GM23338 (cell line): Measurements from ENCODE around the gene LRP1B. TPM values are rescaled to one million over a fixed set of nuclear protein-coding genes. Genes with fewer than 3 reads are reported as not detected.
A peak's percentile ranks its signal among the peaks of the same experiment; 100 is the strongest.

Source experiments
- ATAC-seq: fragments of 200-7000 bp; cut with Tn5 transposase; 3 replicates; pipeline ENCODE4 v1.9.1; 2020
- DNase-seq: peaks from one replicate; pipeline ENCODE4 v3.0.0-alpha.2; 2015; ENCODE audit warnings: low spot score
- H2AFZ ChIP-seq: fragments of 200-600 bp; sonication (generic); 2 replicates; pipeline ENCODE4 v1.8.0; 2016; ENCODE audit warnings: antibody characterized with exemption, mild to moderate bottlenecking, moderate library complexity
- H3F3A ChIP-seq: fragments of 200-600 bp; sonication (generic); replicated peaks from 2 replicates; pipeline ENCODE4 v1.8.0; 2017; ENCODE audit warnings: antibody characterized with exemption, mixed run types, low read depth
- H3K27ac ChIP-seq: fragments of 200-600 bp; sonication (generic); 2 replicates; pipeline ENCODE4 v1.6.1; 2016; ENCODE audit warnings: low read depth
- H3K27me3 ChIP-seq: fragments of 200-600 bp; sonication (generic); 2 replicates; pipeline ENCODE4 v1.8.0; 2016; ENCODE audit warnings: mild to moderate bottlenecking, mixed run types, moderate library complexity; ENCODE audit not compliant: insufficient read depth
- H3K36me3 ChIP-seq: fragments of 200-600 bp; sonication (generic); 2 replicates; pipeline ENCODE4 v1.8.0; 2016; ENCODE audit warnings: mild to moderate bottlenecking; ENCODE audit not compliant: insufficient read depth
- H3K4me1 ChIP-seq: fragments of 200-600 bp; sonication (generic); 2 replicates; pipeline ENCODE4 v1.8.0; 2016; ENCODE audit warnings: mild to moderate bottlenecking, moderate library complexity; ENCODE audit not compliant: insufficient read depth
- H3K4me2 ChIP-seq: fragments of 200-600 bp; sonication (generic); 2 replicates; pipeline ENCODE4 v1.7.1; 2017; ENCODE audit warnings: mixed run types
- H3K4me3 ChIP-seq: fragments of 200-600 bp; sonication (generic); 2 replicates; pipeline ENCODE4 v1.6.1; 2016; ENCODE audit warnings: mixed run types
- H3K79me2 ChIP-seq: fragments of 200-600 bp; sonication (generic); replicated peaks from 2 replicates; pipeline ENCODE4 v1.8.0; 2017; ENCODE audit warnings: mild to moderate bottlenecking; ENCODE audit not compliant: insufficient read depth
- H3K9me2 ChIP-seq: fragments of 200-600 bp; sonication (generic); 2 replicates; pipeline ENCODE4 v1.8.0; 2017; ENCODE audit not compliant: insufficient read depth
- H4K20me1 ChIP-seq: fragments of 200-600 bp; sonication (generic); replicated peaks from 2 replicates; pipeline ENCODE4 v1.8.0; 2017; ENCODE audit warnings: mild to moderate bottlenecking; ENCODE audit not compliant: insufficient read depth
- H3K27ac Mint-ChIP-seq: 2 replicates; pipeline ENCODE4 v1.8.0; 2020; ENCODE audit warnings: inconsistent platforms, mild to moderate bottlenecking, moderate library complexity, mixed read lengths
- H3K27me3 Mint-ChIP-seq: 3 replicates; pipeline ENCODE4 v1.8.0; 2022; ENCODE audit warnings: low read depth, mild to moderate bottlenecking, moderate library complexity, mixed read lengths, inconsistent platforms; ENCODE audit not compliant: insufficient read depth, poor library complexity
- H3K36me3 Mint-ChIP-seq: 3 replicates; pipeline ENCODE4 v1.8.0; 2021; ENCODE audit warnings: low read depth, mild to moderate bottlenecking, inconsistent platforms, moderate library complexity, mixed read lengths
- H3K4me1 Mint-ChIP-seq: 3 replicates; pipeline ENCODE4 v1.8.0; 2020; ENCODE audit warnings: mild to moderate bottlenecking, inconsistent platforms, mixed read lengths
- H3K4me3 Mint-ChIP-seq: 3 replicates; pipeline ENCODE4 v1.8.0; 2021; ENCODE audit warnings: moderate library complexity, mild to moderate bottlenecking, inconsistent platforms, mixed read lengths
- H3K9me3 Mint-ChIP-seq: 3 replicates; pipeline ENCODE4 v1.8.0; 2020; ENCODE audit warnings: moderate library complexity, mild to moderate bottlenecking, inconsistent platforms, mixed read lengths
- CREB1 ChIP-seq: fragments of 250-450 bp; sonication (Bioruptor Pico); IDR thresholded peaks from 2 replicates; pipeline ENCODE4 v1.5.0; 2020; ENCODE audit warnings: low read depth, mild to moderate bottlenecking, moderate library complexity
- EZH2 ChIP-seq: fragments of 200-600 bp; sonication (generic); IDR thresholded peaks from one replicate; pipeline ENCODE4 v1.8.0; 2017; ENCODE audit warnings: antibody characterized with exemption, mild to moderate bottlenecking, low read depth; ENCODE audit not compliant: unreplicated experiment
- EZH2phosphoT487 ChIP-seq: fragments of 200-600 bp; sonication (generic); IDR thresholded peaks from one replicate; pipeline ENCODE4 v1.8.1; 2018; ENCODE audit warnings: antibody characterized with exemption; ENCODE audit not compliant: unreplicated experiment
- JUNB ChIP-seq: IDR thresholded peaks from one replicate; pipeline ENCODE4 v1.6.1; 2016; ENCODE audit warnings: antibody characterized with exemption; ENCODE audit not compliant: unreplicated experiment
- NANOG ChIP-seq: IDR thresholded peaks from 2 replicates; pipeline ENCODE4 v1.6.1; 2016; ENCODE audit warnings: antibody characterized with exemption, borderline replicate concordance
- POLR2AphosphoS5 ChIP-seq: IDR thresholded peaks from 2 replicates; pipeline ENCODE4 v1.6.1; 2016; ENCODE audit warnings: antibody characterized with exemption, low read depth
- STAT1 ChIP-seq: IDR thresholded peaks from one replicate; pipeline ENCODE4 v1.6.1; 2016; ENCODE audit warnings: antibody characterized with exemption; ENCODE audit not compliant: unreplicated experiment
- ZNF114 ChIP-seq: fragments of 250-450 bp; sonication (Bioruptor Pico); IDR thresholded peaks from 2 replicates; pipeline ENCODE4 v1.5.0; 2020; ENCODE audit warnings: mild to moderate bottlenecking, moderate library complexity
- ZNF331 ChIP-seq: fragments of 250-450 bp; sonication (Bioruptor Pico); IDR thresholded peaks from 2 replicates; pipeline ENCODE4 v1.5.0; 2020; ENCODE audit warnings: low read depth, mild to moderate bottlenecking, moderate library complexity
- polyA plus RNA-seq: library from polyadenylated mRNA; unstranded; fragments of >200 nt; fragmentation: Nextera tagmentation; extraction: Ambion mirVana; gene quantifications from 2 replicates; pipeline ENCODE4 v1.2.1, GENCODE V29; 2016
- total RNA-seq: library from RNA; depleted of rRNA; stranded (reverse); fragments of >200 nt; shearing (Covaris generic); gene quantifications from 2 replicates; pipeline ENCODE4 v1.2.3, GENCODE V29; 2014
- TF ChIP-seq, protein P1 (sequence below): IDR thresholded peaks from one replicate; pipeline ENCODE4 v1.6.1; 2018; ENCODE audit warnings: antibody characterized with exemption; ENCODE audit not compliant: unreplicated experiment
- TF ChIP-seq, protein P2 (sequence below): fragments of 250-450 bp; sonication (Bioruptor Pico); IDR thresholded peaks from 2 replicates; pipeline ENCODE4 v1.5.0; 2020; ENCODE audit warnings: mild to moderate bottlenecking, moderate library complexity
- TF ChIP-seq, protein P3 (sequence below): IDR thresholded peaks from 2 replicates; pipeline ENCODE4 v1.6.1; 2016; ENCODE audit warnings: antibody characterized with exemption

Gene LRP1B
- total and polyA plus RNA-seq, 2 experiments from 2014 or later = 0.15 to 0.97 TPM

DNA sequence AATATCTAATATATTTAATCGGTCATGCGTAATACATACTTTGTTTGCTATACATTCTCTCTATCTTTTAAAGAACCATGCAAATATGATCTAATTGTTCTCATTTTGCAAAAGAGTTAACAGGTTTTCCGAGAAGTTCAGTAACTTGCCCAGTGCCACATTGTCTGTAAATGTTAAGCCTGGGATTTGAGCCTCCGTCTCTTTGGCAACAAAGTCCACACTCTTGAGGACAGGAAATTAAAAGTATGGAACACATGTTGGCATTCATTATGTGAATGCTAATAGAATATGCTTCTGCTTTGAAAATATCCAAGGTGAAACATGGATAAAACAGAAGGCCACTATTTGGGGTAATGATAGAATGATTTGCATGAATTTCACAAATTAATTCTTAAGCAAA, 85.2 kb downstream of the LRP1B start:
- DNase-seq (no peak), ATAC-seq (no peak)
- Histone ChIP-seq H3K4me1 (peaks cover 17% of the 10 kb centered on the region), H3K79me2 (no peaks in the 10 kb centered on the region), H3K9me2 (no peaks in the 10 kb centered on the region), H3K27ac (no peak overlapping the region), H2AFZ (no peak overlapping the region), H3K4me2 (no peak overlapping the region; the same call in 1 of the 2 replicates), H4K20me1 (no peaks in the 10 kb centered on the region), H3K27me3 (no peaks in the 10 kb centered on the region), H3F3A (no peaks in the 10 kb centered on the region), H3K36me3 (no peaks in the 10 kb centered on the region), H3K4me3 (no peak overlapping the region)
- Mint-ChIP-seq H3K27ac (peak overlapping the region; percentile 62; the same call in 1 of the 2 replicates), H3K27me3 (no peaks in the 10 kb centered on the region), H3K9me3 (no peaks in the 10 kb centered on the region), H3K36me3 (no peaks in the 10 kb centered on the region), H3K4me3 (no peak overlapping the region), H3K4me1 (peaks cover 37% of the 10 kb centered on the region)
- TF ChIP-seq EZH2phosphoT487 (no peak), EZH2 (no peak), POLR2AphosphoS5 (no peak), NANOG (no peak), CREB1 (CRISPR knock-in tag) (no peak), JUNB (no peak), STAT1 (no peak)
- TF ChIP-seq, protein P1, sequence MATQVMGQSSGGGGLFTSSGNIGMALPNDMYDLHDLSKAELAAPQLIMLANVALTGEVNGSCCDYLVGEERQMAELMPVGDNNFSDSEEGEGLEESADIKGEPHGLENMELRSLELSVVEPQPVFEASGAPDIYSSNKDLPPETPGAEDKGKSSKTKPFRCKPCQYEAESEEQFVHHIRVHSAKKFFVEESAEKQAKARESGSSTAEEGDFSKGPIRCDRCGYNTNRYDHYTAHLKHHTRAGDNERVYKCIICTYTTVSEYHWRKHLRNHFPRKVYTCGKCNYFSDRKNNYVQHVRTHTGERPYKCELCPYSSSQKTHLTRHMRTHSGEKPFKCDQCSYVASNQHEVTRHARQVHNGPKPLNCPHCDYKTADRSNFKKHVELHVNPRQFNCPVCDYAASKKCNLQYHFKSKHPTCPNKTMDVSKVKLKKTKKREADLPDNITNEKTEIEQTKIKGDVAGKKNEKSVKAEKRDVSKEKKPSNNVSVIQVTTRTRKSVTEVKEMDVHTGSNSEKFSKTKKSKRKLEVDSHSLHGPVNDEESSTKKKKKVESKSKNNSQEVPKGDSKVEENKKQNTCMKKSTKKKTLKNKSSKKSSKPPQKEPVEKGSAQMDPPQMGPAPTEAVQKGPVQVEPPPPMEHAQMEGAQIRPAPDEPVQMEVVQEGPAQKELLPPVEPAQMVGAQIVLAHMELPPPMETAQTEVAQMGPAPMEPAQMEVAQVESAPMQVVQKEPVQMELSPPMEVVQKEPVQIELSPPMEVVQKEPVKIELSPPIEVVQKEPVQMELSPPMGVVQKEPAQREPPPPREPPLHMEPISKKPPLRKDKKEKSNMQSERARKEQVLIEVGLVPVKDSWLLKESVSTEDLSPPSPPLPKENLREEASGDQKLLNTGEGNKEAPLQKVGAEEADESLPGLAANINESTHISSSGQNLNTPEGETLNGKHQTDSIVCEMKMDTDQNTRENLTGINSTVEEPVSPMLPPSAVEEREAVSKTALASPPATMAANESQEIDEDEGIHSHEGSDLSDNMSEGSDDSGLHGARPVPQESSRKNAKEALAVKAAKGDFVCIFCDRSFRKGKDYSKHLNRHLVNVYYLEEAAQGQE = no peak

DNA sequence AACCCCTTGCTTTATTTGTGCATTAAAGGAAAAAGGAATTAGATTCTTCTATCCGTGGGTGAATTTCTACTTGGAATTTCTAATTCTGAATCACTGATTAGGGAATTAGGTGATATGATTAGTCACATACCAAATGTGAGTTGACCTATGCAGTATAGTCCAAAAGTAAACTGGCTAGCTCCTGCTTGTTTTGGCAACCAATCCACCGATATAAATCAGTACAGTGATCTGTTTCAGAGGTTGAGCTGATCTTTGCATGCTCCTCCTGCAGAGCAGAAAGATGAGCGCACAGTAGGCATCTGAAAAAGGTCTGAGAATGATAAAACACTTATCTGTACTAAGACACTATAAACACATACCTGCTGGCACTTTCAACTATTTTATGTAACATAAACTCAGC, 86.6 kb downstream of the LRP1B start:
- Histone ChIP-seq H3K27ac (no peak overlapping the region), H3F3A (no peaks in the 10 kb centered on the region), H4K20me1 (no peaks in the 10 kb centered on the region), H3K4me1 (peaks cover 17% of the 10 kb centered on the region), H3K27me3 (no peaks in the 10 kb centered on the region), H3K36me3 (no peaks in the 10 kb centered on the region), H3K9me2 (no peaks in the 10 kb centered on the region), H3K4me2 (0 out of 2 replicates have a peak overlapping the region, but pooled peaks have one; percentile 39), H2AFZ (no peak overlapping the region), H3K79me2 (no peaks in the 10 kb centered on the region), H3K4me3 (no peak overlapping the region)
- no peaks in the 10 kb centered on the region for H3K36me3 Mint-ChIP-seq
- no peaks in the 10 kb centered on the region for H3K27me3 Mint-ChIP-seq
- H3K27ac Mint-ChIP-seq = 0 out of 2 replicates have a peak overlapping the region, but pooled peaks have one; percentile 15
- H3K4me3 Mint-ChIP-seq = no peak overlapping the region
- DNase-seq (no peak), ATAC-seq (no peak)
- no peaks in the 10 kb centered on the region for H3K9me3 Mint-ChIP-seq
- H3K4me1 Mint-ChIP-seq = peaks cover 35% of the 10 kb centered on the region
- TF ChIP-seq, protein P2, sequence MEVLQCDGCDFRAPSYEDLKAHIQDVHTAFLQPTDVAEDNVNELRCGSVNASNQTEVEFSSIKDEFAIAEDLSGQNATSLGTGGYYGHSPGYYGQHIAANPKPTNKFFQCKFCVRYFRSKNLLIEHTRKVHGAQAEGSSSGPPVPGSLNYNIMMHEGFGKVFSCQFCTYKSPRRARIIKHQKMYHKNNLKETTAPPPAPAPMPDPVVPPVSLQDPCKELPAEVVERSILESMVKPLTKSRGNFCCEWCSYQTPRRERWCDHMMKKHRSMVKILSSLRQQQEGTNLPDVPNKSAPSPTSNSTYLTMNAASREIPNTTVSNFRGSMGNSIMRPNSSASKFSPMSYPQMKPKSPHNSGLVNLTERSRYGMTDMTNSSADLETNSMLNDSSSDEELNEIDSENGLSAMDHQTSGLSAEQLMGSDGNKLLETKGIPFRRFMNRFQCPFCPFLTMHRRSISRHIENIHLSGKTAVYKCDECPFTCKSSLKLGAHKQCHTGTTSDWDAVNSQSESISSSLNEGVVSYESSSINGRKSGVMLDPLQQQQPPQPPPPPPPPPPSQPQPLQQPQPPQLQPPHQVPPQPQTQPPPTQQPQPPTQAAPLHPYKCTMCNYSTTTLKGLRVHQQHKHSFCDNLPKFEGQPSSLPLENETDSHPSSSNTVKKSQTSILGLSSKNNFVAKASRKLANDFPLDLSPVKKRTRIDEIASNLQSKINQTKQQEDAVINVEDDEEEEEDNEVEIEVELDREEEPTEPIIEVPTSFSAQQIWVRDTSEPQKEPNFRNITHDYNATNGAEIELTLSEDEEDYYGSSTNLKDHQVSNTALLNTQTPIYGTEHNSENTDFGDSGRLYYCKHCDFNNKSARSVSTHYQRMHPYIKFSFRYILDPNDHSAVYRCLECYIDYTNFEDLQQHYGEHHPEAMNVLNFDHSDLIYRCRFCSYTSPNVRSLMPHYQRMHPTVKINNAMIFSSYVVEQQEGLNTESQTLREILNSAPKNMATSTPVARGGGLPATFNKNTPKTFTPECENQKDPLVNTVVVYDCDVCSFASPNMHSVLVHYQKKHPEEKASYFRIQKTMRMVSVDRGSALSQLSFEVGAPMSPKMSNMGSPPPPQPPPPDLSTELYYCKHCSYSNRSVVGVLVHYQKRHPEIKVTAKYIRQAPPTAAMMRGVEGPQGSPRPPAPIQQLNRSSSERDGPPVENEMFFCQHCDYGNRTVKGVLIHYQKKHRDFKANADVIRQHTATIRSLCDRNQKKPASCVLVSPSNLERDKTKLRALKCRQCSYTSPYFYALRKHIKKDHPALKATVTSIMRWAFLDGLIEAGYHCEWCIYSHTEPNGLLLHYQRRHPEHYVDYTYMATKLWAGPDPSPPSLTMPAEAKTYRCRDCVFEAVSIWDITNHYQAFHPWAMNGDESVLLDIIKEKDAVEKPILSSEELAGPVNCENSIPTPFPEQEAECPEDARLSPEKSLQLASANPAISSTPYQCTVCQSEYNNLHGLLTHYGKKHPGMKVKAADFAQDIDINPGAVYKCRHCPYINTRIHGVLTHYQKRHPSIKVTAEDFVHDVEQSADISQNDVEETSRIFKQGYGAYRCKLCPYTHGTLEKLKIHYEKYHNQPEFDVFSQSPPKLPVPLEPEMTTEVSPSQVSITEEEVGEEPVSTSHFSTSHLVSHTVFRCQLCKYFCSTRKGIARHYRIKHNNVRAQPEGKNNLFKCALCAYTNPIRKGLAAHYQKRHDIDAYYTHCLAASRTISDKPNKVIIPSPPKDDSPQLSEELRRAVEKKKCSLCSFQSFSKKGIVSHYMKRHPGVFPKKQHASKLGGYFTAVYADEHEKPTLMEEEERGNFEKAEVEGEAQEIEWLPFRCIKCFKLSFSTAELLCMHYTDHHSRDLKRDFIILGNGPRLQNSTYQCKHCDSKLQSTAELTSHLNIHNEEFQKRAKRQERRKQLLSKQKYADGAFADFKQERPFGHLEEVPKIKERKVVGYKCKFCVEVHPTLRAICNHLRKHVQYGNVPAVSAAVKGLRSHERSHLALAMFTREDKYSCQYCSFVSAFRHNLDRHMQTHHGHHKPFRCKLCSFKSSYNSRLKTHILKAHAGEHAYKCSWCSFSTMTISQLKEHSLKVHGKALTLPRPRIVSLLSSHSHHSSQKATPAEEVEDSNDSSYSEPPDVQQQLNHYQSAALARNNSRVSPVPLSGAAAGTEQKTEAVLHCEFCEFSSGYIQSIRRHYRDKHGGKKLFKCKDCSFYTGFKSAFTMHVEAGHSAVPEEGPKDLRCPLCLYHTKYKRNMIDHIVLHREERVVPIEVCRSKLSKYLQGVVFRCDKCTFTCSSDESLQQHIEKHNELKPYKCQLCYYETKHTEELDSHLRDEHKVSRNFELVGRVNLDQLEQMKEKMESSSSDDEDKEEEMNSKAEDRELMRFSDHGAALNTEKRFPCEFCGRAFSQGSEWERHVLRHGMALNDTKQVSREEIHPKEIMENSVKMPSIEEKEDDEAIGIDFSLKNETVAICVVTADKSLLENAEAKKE (CRISPR knock-in tag) = no peak
- TF ChIP-seq, protein P3, sequence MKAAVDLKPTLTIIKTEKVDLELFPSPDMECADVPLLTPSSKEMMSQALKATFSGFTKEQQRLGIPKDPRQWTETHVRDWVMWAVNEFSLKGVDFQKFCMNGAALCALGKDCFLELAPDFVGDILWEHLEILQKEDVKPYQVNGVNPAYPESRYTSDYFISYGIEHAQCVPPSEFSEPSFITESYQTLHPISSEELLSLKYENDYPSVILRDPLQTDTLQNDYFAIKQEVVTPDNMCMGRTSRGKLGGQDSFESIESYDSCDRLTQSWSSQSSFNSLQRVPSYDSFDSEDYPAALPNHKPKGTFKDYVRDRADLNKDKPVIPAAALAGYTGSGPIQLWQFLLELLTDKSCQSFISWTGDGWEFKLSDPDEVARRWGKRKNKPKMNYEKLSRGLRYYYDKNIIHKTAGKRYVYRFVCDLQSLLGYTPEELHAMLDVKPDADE = no peak
- TF ChIP-seq CREB1 (CRISPR knock-in tag) (no peak), EZH2 (no peak), ZNF114 (CRISPR knock-in tag) (no peak), ZNF331 (CRISPR knock-in tag) (no peak)
